HCT116 (cell line): ENCODE measurements around the gene H6PD. TPM values are rescaled to one million over a fixed set of nuclear protein-coding genes. Genes with fewer than 3 reads are reported as not detected.

Experiments
- ATAC-seq: fragments of 200-7000 bp; cut with Tn5 transposase; 2 replicates; pipeline ENCODE4 v1.9.1; 2020; ENCODE audit warnings: mild to moderate bottlenecking, moderate library complexity
- BruUV-seq: library from RNA; stranded (reverse); fragments of 400-500 nt; replicated peaks from 2 replicates; lab custom pipeline; 2021; lab: Mats Ljungman, UMichigan
- CTCF ChIA-PET: fragments of 300-600 bp; sonication (Branson Sonifier 250); formaldehyde crosslinking; loops from one replicate; lab custom pipeline; 2021; ENCODE audit warnings: antibody characterized with exemption; lab: Charles Lee
- POLR2A ChIA-PET: fragments of 300-600, 350-600 bp; sonication (Branson Sonifier 250); formaldehyde crosslinking; loops from one replicate; lab custom pipeline; 2021; ENCODE audit warnings: antibody characterized with exemption; lab: Charles Lee
- RAD21 ChIA-PET, 2 experiments: fragments of 300-600 bp; sonication (Branson Sonifier 250); formaldehyde crosslinking; loops; one replicate each; lab custom pipeline; 2023; ENCODE audit warnings: low total read pairs in 2 of 2; ENCODE audit not compliant: uncharacterized antibody in 2 of 2, unreplicated experiment in 2 of 2, low non-redundant PET in 1 of 2; lab: Charles Lee
- DNase-seq: peaks from one replicate; pipeline ENCODE4 v3.0.0-alpha.2; 2010; ENCODE audit warnings: low read depth, low spot score
- H2AFZ ChIP-seq: fragments of 200-600 bp; shearing (Covaris generic), sonication (generic); 2 replicates; pipeline ENCODE4 v1.6.1; 2017; ENCODE audit warnings: low read depth, mixed run types, mixed read lengths, antibody characterized with exemption, low read length; ENCODE audit not compliant: poor library complexity, severe bottlenecking
- H3K27ac ChIP-seq: 2 replicates; pipeline ENCODE4 v1.5.1; 2012; ENCODE audit warnings: low read depth, low read length
- H3K27me3 ChIP-seq: fragments of 200-600 bp; sonication (generic); 2 replicates; pipeline ENCODE4 v1.6.1; 2016; ENCODE audit warnings: mixed run types, low read length, mixed read lengths; ENCODE audit not compliant: insufficient read depth
- H3K36me3 ChIP-seq, 2 experiments: fragments of 200-500 bp in 1 of 2; fragments of 200-600 bp in 1 of 2; sonication (Bioruptor generic) in 1 of 2; sonication (generic) in 1 of 2; 2 replicates each; pipeline versions ENCODE4 v1.5.1 to v1.6.1; 2014 to 2016; ENCODE audit warnings: low read length in 2 of 2, inconsistent platforms in 1 of 2, mixed read lengths in 1 of 2, mixed run types in 1 of 2; ENCODE audit not compliant: insufficient read depth in 2 of 2, control insufficient read depth in 1 of 2
- H3K4me1 ChIP-seq, 2 experiments: fragments of 200-600 bp in 1 of 2; sonication (generic) in 1 of 2; 2 replicates each; pipeline versions ENCODE4 v1.5.1 to v1.6.1; 2012 to 2017; ENCODE audit warnings: low read length in 2 of 2, inconsistent platforms in 1 of 2, mild to moderate bottlenecking in 1 of 2, mixed read lengths in 1 of 2, mixed run types in 1 of 2, moderate library complexity in 1 of 2; ENCODE audit not compliant: insufficient read depth in 2 of 2, control insufficient read depth in 1 of 2
- H3K4me2 ChIP-seq: fragments of 200-600 bp; sonication (generic); 2 replicates; pipeline ENCODE4 v1.6.1; 2017; ENCODE audit warnings: mixed run types, low read length, mixed read lengths
- H3K4me3 ChIP-seq, 2 experiments: fragments of 200-600 bp in 1 of 2; sonication (generic) in 1 of 2; replicated peaks in 1 of 2; 2 replicates each; pipeline ENCODE4 v1.5.1; 2011 to 2016; ENCODE audit warnings: low read length in 2 of 2, control low read depth in 1 of 2, low read depth in 1 of 2, mild to moderate bottlenecking in 1 of 2, mixed read lengths in 1 of 2, mixed run types in 1 of 2
- H3K79me2 ChIP-seq: fragments of 200-600 bp; sonication (generic); 2 replicates; pipeline ENCODE4 v1.6.1; 2017; ENCODE audit warnings: mild to moderate bottlenecking, mixed run types, low read length, moderate library complexity, mixed read lengths; ENCODE audit not compliant: insufficient read depth
- H3K9ac ChIP-seq: fragments of 200-600 bp; sonication (generic); 2 replicates; pipeline ENCODE4 v1.6.1; 2016; ENCODE audit warnings: low read length, mixed read lengths
- H3K9me2 ChIP-seq: fragments of 200-600 bp; sonication (generic), shearing (Covaris generic); 2 replicates; pipeline ENCODE4 v1.6.1; 2017; ENCODE audit warnings: mixed run types, mild to moderate bottlenecking, moderate library complexity; ENCODE audit not compliant: insufficient read depth
- H3K9me3 ChIP-seq, 2 experiments: fragments of 200-500 bp in 1 of 2; fragments of 200-600 bp in 1 of 2; sonication (Bioruptor generic) in 1 of 2; sonication (generic) in 1 of 2; 2 replicates each; pipeline ENCODE4 v1.6.1; 2014 to 2017; ENCODE audit warnings: low read length in 2 of 2, mixed read lengths in 2 of 2, inconsistent platforms in 1 of 2, low read depth in 1 of 2, mild to moderate bottlenecking in 1 of 2, mixed run types in 1 of 2, moderate library complexity in 1 of 2; ENCODE audit not compliant: control insufficient read depth in 1 of 2, insufficient read depth in 1 of 2
- H4K20me1 ChIP-seq: fragments of 200-600 bp; sonication (generic), shearing (Covaris generic); 2 replicates; pipeline ENCODE4 v1.6.1; 2017; ENCODE audit warnings: mixed run types, mild to moderate bottlenecking, moderate library complexity; ENCODE audit not compliant: insufficient read depth
- CBX3 ChIP-seq: IDR thresholded peaks from 2 replicates; pipeline ENCODE4 v1.6.1; 2012; ENCODE audit warnings: low read depth
- EGR1 ChIP-seq: IDR thresholded peaks from 2 replicates; pipeline ENCODE4 v1.6.1; 2012; ENCODE audit warnings: low read depth
- ELF1 ChIP-seq: IDR thresholded peaks from 2 replicates; pipeline ENCODE4 v1.6.1; 2012; ENCODE audit warnings: low read depth, borderline replicate concordance
- EZH2 ChIP-seq: fragments of 200-600 bp; sonication (generic); IDR thresholded peaks from 2 replicates; pipeline ENCODE4 v1.6.1; 2017; ENCODE audit warnings: antibody characterized with exemption, mixed run types
- FOSL1 ChIP-seq: IDR thresholded peaks from 2 replicates; pipeline ENCODE4 v1.6.1; 2012; ENCODE audit warnings: low read depth
- JUND ChIP-seq: IDR thresholded peaks from 2 replicates; pipeline ENCODE4 v1.6.1; 2012
- RAD21 ChIP-seq: IDR thresholded peaks from 2 replicates; pipeline ENCODE4 v1.6.1; 2012; ENCODE audit warnings: low read depth, mild to moderate bottlenecking
- SIN3A ChIP-seq: IDR thresholded peaks from 2 replicates; pipeline ENCODE4 v1.6.1; 2012; ENCODE audit warnings: low read depth
- SP1 ChIP-seq: IDR thresholded peaks from 2 replicates; pipeline ENCODE4 v1.6.1; 2012; ENCODE audit warnings: low read depth
- TCF7L2 ChIP-seq: IDR thresholded peaks from 2 replicates; pipeline ENCODE4 v1.7.0; 2011; ENCODE audit warnings: borderline replicate concordance, inconsistent platforms; ENCODE audit not compliant: insufficient read depth, insufficient read length; ENCODE audit errors: extremely low read depth
- ZFX ChIP-seq: fragments of 450-650 bp; IDR thresholded peaks from 2 replicates; pipeline ENCODE4 v1.6.1; 2017
- ZNF274 ChIP-seq: fragments of 200-500 bp; sonication (Bioruptor generic); IDR thresholded peaks from 2 replicates; pipeline ENCODE4 v1.6.1; 2014; ENCODE audit warnings: mild to moderate bottlenecking, low read depth, low read length, inconsistent platforms
- intact Hi-C: fragments of 100-400 bp; cut with micrococcal nuclease; formaldehyde crosslinking; loops from 2 replicates; pipeline ENCODE4 v1.10.0; 2022
- total RNA-seq: library from RNA; stranded (reverse); gene quantifications from one replicate; pipeline ENCODE4 v1.2.1, GENCODE V29; 2021; ENCODE audit not compliant: unreplicated experiment
- TF ChIP-seq, protein P1 (sequence below): IDR thresholded peaks from 2 replicates; pipeline ENCODE4 v1.6.1; 2011; ENCODE audit warnings: mild to moderate bottlenecking, low read length, moderate library complexity; ENCODE audit not compliant: insufficient replicate concordance; ENCODE audit errors: extremely low read depth
- TF ChIP-seq, protein P2 (sequence below): IDR thresholded peaks from 2 replicates; pipeline ENCODE4 v1.6.1; 2012
- TF ChIP-seq, protein P3 (sequence below), 3 experiments: fragments of 200-600 bp in 1 of 3; sonication (generic) in 1 of 3; IDR thresholded peaks in 2 of 3; conservative IDR thresholded peaks in 1 of 3; 2 replicates each; pipeline ENCODE4 v1.5.1; 2012 to 2017; ENCODE audit warnings: low read depth in 2 of 3, low read length in 2 of 3, antibody characterized with exemption in 1 of 3, borderline replicate concordance in 1 of 3, control low read depth in 1 of 3, mild to moderate bottlenecking in 1 of 3, mixed read lengths in 1 of 3, mixed run types in 1 of 3, moderate library complexity in 1 of 3; ENCODE audit not compliant: insufficient read depth in 1 of 3

H6PD gene
- total RNA-seq, 1 experiment from 2014 or later, result 16.2 TPM

- RAD21 ChIA-PET, result interaction anchor here in 1 of 2 experiments (1.1 kb wide), 1 partner anchor 221 kb away, joined by 3 read pairs; no protein-coding TSS in a partner anchor
- intact Hi-C loops, result loop anchor here (5.0 kb wide), 1 partner anchor 303 kb away; no protein-coding TSS in a partner anchor
Measured at GRCh38 chr1:9269721-9270120, 35.1 kb downstream of the H6PD start.

More at GRCh38 chr1:9269721-9270120, 35.1 kb downstream of the H6PD start:
- DNase-seq, result no peak
- Histone ChIP-seq H3K4me2 (no peak overlapping the region), H3K27ac (no peak overlapping the region), H3K4me1 (peaks cover 13 to 19% of the 10 kb centered on the region in 2 experiments), H3K36me3 (no peaks in the 10 kb centered on the region), H3K9me2 (no peaks in the 10 kb centered on the region), H3K27me3 (no peaks in the 10 kb centered on the region), H4K20me1 (no peaks in the 10 kb centered on the region), H2AFZ (no peak overlapping the region), H3K79me2 (no peaks in the 10 kb centered on the region), H3K9me3 (no peaks in the 10 kb centered on the region), H3K9ac (no peak overlapping the region), H3K4me3 (no peak overlapping the region)
- TF ChIP-seq ZFX (no peak), ZNF274 (no peak), FOSL1 (no peak), SIN3A (no peak), CBX3 (no peak), EGR1 (no peak), EZH2 (no peak), SP1 (no peak), TCF7L2 (no peak), RAD21 (no peak), ELF1 (no peak), JUND (no peak)
- TF ChIP-seq, protein P1, sequence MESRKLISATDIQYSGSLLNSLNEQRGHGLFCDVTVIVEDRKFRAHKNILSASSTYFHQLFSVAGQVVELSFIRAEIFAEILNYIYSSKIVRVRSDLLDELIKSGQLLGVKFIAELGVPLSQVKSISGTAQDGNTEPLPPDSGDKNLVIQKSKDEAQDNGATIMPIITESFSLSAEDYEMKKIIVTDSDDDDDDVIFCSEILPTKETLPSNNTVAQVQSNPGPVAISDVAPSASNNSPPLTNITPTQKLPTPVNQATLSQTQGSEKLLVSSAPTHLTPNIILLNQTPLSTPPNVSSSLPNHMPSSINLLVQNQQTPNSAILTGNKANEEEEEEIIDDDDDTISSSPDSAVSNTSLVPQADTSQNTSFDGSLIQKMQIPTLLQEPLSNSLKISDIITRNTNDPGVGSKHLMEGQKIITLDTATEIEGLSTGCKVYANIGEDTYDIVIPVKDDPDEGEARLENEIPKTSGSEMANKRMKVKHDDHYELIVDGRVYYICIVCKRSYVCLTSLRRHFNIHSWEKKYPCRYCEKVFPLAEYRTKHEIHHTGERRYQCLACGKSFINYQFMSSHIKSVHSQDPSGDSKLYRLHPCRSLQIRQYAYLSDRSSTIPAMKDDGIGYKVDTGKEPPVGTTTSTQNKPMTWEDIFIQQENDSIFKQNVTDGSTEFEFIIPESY, result no peak
- TF ChIP-seq, protein P2, sequence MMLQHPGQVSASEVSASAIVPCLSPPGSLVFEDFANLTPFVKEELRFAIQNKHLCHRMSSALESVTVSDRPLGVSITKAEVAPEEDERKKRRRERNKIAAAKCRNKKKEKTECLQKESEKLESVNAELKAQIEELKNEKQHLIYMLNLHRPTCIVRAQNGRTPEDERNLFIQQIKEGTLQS, result no peak
- TF ChIP-seq, protein P3, sequence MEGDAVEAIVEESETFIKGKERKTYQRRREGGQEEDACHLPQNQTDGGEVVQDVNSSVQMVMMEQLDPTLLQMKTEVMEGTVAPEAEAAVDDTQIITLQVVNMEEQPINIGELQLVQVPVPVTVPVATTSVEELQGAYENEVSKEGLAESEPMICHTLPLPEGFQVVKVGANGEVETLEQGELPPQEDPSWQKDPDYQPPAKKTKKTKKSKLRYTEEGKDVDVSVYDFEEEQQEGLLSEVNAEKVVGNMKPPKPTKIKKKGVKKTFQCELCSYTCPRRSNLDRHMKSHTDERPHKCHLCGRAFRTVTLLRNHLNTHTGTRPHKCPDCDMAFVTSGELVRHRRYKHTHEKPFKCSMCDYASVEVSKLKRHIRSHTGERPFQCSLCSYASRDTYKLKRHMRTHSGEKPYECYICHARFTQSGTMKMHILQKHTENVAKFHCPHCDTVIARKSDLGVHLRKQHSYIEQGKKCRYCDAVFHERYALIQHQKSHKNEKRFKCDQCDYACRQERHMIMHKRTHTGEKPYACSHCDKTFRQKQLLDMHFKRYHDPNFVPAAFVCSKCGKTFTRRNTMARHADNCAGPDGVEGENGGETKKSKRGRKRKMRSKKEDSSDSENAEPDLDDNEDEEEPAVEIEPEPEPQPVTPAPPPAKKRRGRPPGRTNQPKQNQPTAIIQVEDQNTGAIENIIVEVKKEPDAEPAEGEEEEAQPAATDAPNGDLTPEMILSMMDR (IDR thresholded peaks at IDR 0.05 in 2 of 3, conservative IDR thresholded peaks at IDR 0.05 in 1 of 3; ENCODE audit: borderline replicate concordance in 1 of 3, insufficient read depth in 1 of 3, low read depth in 2 of 3, low read length in 2 of 3), result no peak
- ATAC-seq, result no peak
- POLR2A ChIA-PET, result no interaction called here
- CTCF ChIA-PET, result interaction anchor here (4.4 kb wide), 1 partner anchor 220 kb away, joined by 60 read pairs; no protein-coding TSS in a partner anchor
- BruUV-seq, result no TSS peak
